GM12865 (cell line): ENCODE results near the gene GTF2F1.
"Not testable (repeated sequence)": the region's sequence is repeated elsewhere in the genome, so short reads cannot be mapped to it uniquely, and the experiment has no call there.

Experiments used
- DNase-seq: peaks from one replicate; pipeline ENCODE4 v3.0.0; 2010; ENCODE audit warnings: low read depth
- H3K4me3 ChIP-seq: 2 replicates; pipeline ENCODE4 v1.5.1; 2011; ENCODE audit warnings: mild to moderate bottlenecking, low read depth, low read length, control low read depth
- CTCF ChIP-seq: IDR thresholded peaks from 2 replicates; pipeline ENCODE4 v1.5.1; 2011; ENCODE audit warnings: low read length, control low read depth, low read depth, inconsistent platforms; ENCODE audit not compliant: insufficient read depth; ENCODE audit errors: missing control alignments

The GTF2F1 gene

DNA sequence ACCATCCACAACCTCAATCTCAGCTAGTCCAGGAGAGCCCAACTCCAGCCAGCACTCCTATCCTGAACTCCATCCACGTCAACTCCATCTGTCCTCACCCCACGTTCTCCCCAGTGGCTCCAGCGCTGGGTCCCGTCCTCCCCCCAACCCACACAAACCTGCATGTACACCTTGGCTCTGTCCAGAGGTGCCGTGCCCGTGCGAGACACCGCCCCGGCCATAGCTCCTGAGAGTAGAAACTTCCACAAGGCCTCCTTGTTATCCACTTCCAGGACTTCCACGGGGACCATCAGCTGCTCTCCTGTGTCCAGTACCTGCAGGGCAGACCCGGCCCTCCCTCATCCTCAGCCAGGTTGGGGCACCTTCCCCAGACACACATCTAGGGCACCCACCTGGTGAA is 38.9 kb upstream of the GTF2F1 start:
- DNase-seq, result no peak
- H3K4me3 ChIP-seq, result no peak overlapping the region
- no peak for TF ChIP-seq CTCF

DNA sequence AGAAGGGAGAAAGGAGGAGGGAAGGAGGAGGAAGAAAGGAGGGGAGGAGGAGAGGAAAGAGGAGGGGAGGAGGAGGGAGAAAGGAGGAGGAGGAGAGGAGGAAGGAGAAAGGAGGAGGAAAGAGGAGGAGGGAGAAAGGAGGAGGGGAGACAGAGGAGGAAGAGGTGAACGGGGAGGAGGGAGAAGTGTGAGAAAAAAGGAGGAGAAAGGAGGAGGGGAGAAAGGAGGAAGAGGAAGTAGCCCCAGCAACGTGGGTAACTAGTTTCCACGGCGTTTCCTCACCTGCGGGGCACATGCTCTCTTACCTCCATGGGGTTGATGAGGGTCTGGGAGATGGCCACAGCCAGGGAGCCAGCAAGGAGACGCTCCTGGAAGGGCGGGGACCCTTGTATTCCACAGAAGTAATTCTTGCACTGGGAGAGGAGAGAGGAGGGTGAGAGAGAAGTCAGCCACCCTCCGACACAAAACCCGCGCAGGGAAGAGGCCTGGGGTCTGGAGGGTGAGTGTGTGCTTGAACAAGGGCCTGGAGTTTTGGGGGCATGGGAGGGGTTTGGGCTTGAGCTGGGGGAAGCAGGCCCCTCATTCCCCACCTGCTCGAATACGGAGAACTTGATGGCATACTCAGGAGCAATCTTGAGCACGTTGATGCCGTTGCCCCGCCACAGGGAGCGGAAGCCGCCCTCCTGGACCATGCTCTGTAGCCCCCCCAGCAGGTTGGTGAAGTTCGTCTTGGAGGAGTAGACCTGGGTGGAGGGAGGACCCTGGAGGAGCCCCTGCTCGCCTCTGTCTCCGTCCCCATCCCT is 36.7 kb upstream of the GTF2F1 start:
- no peak for DNase-seq
- TF ChIP-seq CTCF, result no peak
- H3K4me3 ChIP-seq, result no peak overlapping the region

- H3K4me3 ChIP-seq, DNase-seq: not testable (repeated sequence)
These were observed 35.9 kb upstream of the GTF2F1 start for GRCh38 chr19:6428692-6429418.

- DNase-seq, result no peak
These were observed 34.2 kb upstream of the GTF2F1 start for GRCh38 chr19:6427131-6427530.

GRCh38 chr19:6425732-6426620 is 33.0 kb upstream of the GTF2F1 start:
- H3K4me3 ChIP-seq, result peak overlapping the region; percentile 45
- no peak for TF ChIP-seq CTCF
- DNase-seq, result no peak

More at GRCh38 chr19:6427131-6427530, 34.2 kb upstream of the GTF2F1 start:
- no peak for TF ChIP-seq CTCF
- H3K4me3 ChIP-seq, result no peak overlapping the region

GRCh38 chr19:6424939-6425731 is 32.2 kb upstream of the GTF2F1 start:
- H3K4me3 ChIP-seq, result peak overlapping the region; percentile 45
- DNase-seq, result peak; percentile 100
- no peak for TF ChIP-seq CTCF
